ENCODE data around the gene DCANP1.
A peak's percentile ranks its signal among the peaks of the same experiment; 100 is the strongest.

DCANP1 gene

GRCh38 chr5:135457424-135458071 lies 10.4 kb upstream of the DCANP1 start:
- peak; percentile 45 for DNase-seq (ENCODE audit: low spot score)
- no CpG with 5 or more reads among the region's 9 CpGs for WGBS, 2 donors (ENCODE audit: extremely low coverage in 2 of 2, insufficient read length in 2 of 2, insufficient replicate concordance in 1 of 2)
- Histone ChIP-seq H3K9me3 (replicated peaks in 1 of 2; ENCODE audit: control insufficient read depth in 2 of 2, insufficient read depth in 1 of 2, low read depth in 1 of 2, low read length in 2 of 2) (no peaks in the 10 kb centered on the region), H2BK15ac (ENCODE audit: low read length) (no peak overlapping the region), H4K91ac (ENCODE audit: low read depth, low read length, poor library complexity) (no peak overlapping the region), H3K4me2 (ENCODE audit: insufficient read depth, low read length, poor library complexity, severe bottlenecking) (no peak overlapping the region), H3K4me1 (ENCODE audit: control insufficient read depth in 2 of 2, insufficient read depth in 1 of 2, low read depth in 1 of 2, low read length in 2 of 2) (no peaks in the 10 kb centered on the region), H3K9ac (ENCODE audit: low read depth, low read length, poor library complexity) (no peak overlapping the region), H3K14ac (ENCODE audit: low read length) (no peak overlapping the region), H3K79me1 (ENCODE audit: low read depth, low read length) (no peaks in the 10 kb centered on the region), H4K8ac (ENCODE audit: low read depth, low read length) (no peak overlapping the region), H2BK5ac (ENCODE audit: low read length) (no peak overlapping the region), H3K23ac (ENCODE audit: low read depth, low read length, poor library complexity) (no peak overlapping the region), H2AK5ac (ENCODE audit: low read depth, low read length) (no peak overlapping the region), H3K18ac (ENCODE audit: low read length) (no peak overlapping the region), H2BK12ac (ENCODE audit: low read length) (no peak overlapping the region), H3K27ac (replicated peaks; ENCODE audit: low read length) (no peak overlapping the region), H2BK120ac (ENCODE audit: low read depth, low read length) (no peak overlapping the region), H3K4me3 (ENCODE audit: low read length in 2 of 2) (no peak overlapping the region), H3K36me3 (replicated peaks in 1 of 2; ENCODE audit: control insufficient read depth in 2 of 2, insufficient read depth in 2 of 2, low read length in 2 of 2) (no peaks in the 10 kb centered on the region), H3K4ac (ENCODE audit: low read length) (no peak overlapping the region), H2AFZ (ENCODE audit: low read length) (no peak overlapping the region), H3K27me3 (ENCODE audit: control insufficient read depth in 3 of 3, insufficient read depth in 3 of 3, low read depth in 1 of 3, low read length in 3 of 3) (peaks cover 0 to 28% (median 19%) of the 10 kb centered on the region in 3 experiments)

- Histone ChIP-seq H2BK15ac (ENCODE audit: low read length) (no peak overlapping the region), H3K4me1 (ENCODE audit: control insufficient read depth in 2 of 2, insufficient read depth in 1 of 2, low read depth in 1 of 2, low read length in 2 of 2) (no peaks in the 10 kb centered on the region), H3K23ac (ENCODE audit: low read depth, low read length, poor library complexity) (no peak overlapping the region), H4K8ac (ENCODE audit: low read depth, low read length) (no peak overlapping the region), H3K9ac (ENCODE audit: low read depth, low read length, poor library complexity) (no peak overlapping the region), H2AFZ (ENCODE audit: low read length) (no peak overlapping the region), H2BK5ac (ENCODE audit: low read length) (no peak overlapping the region), H3K14ac (ENCODE audit: low read length) (no peak overlapping the region), H3K27me3 (ENCODE audit: control insufficient read depth in 3 of 3, insufficient read depth in 3 of 3, low read depth in 1 of 3, low read length in 3 of 3) (peaks cover 0 to 27% (median 16%) of the 10 kb centered on the region in 3 experiments), H4K91ac (ENCODE audit: low read depth, low read length, poor library complexity) (no peak overlapping the region), H3K36me3 (replicated peaks in 1 of 2; ENCODE audit: control insufficient read depth in 2 of 2, insufficient read depth in 2 of 2, low read length in 2 of 2) (no peaks in the 10 kb centered on the region), H3K9me3 (replicated peaks in 1 of 2; ENCODE audit: control insufficient read depth in 2 of 2, insufficient read depth in 1 of 2, low read depth in 1 of 2, low read length in 2 of 2) (no peaks in the 10 kb centered on the region), H2BK12ac (ENCODE audit: low read length) (no peak overlapping the region), H3K4me3 (ENCODE audit: low read length in 2 of 2) (no peak overlapping the region), H2BK120ac (ENCODE audit: low read depth, low read length) (no peak overlapping the region), H2AK5ac (ENCODE audit: low read depth, low read length) (no peak overlapping the region), H3K4me2 (ENCODE audit: insufficient read depth, low read length, poor library complexity, severe bottlenecking) (no peak overlapping the region), H3K4ac (ENCODE audit: low read length) (no peak overlapping the region), H3K18ac (ENCODE audit: low read length) (no peak overlapping the region), H3K27ac (replicated peaks; ENCODE audit: low read length) (no peak overlapping the region), H3K79me1 (ENCODE audit: low read depth, low read length) (no peaks in the 10 kb centered on the region)
- DNase-seq (ENCODE audit: low spot score): no peak
- WGBS, 2 donors (ENCODE audit: extremely low coverage in 2 of 2, insufficient read length in 2 of 2, insufficient replicate concordance in 1 of 2): no CpG with 5 or more reads among the region's 12 CpGs
Observed at GRCh38 chr5:135456238-135457099, 9.3 kb upstream of the DCANP1 start.

GRCh38 chr5:135455876-135456237 lies 8.7 kb upstream of the DCANP1 start:
- WGBS, 2 donors (ENCODE audit: extremely low coverage in 2 of 2, insufficient read length in 2 of 2, insufficient replicate concordance in 1 of 2): no CpG with 5 or more reads among the region's 4 CpGs
- no peak overlapping the region for H3K4me3 ChIP-seq (ENCODE audit: low read length in 2 of 2)
- H2BK120ac ChIP-seq (ENCODE audit: low read depth, low read length): no peak overlapping the region
- no peaks in the 10 kb centered on the region for H3K79me1 ChIP-seq (ENCODE audit: low read depth, low read length)
- H3K18ac ChIP-seq (ENCODE audit: low read length): no peak overlapping the region
- H3K27ac ChIP-seq (replicated peaks; ENCODE audit: low read length): no peak overlapping the region
- no peak overlapping the region for H3K14ac ChIP-seq (ENCODE audit: low read length)
- H4K8ac ChIP-seq (ENCODE audit: low read depth, low read length): no peak overlapping the region
- no peaks in the 10 kb centered on the region for H3K4me1 ChIP-seq (ENCODE audit: control insufficient read depth in 2 of 2, insufficient read depth in 1 of 2, low read depth in 1 of 2, low read length in 2 of 2)
- H2BK15ac ChIP-seq (ENCODE audit: low read length): no peak overlapping the region
- H3K4ac ChIP-seq (ENCODE audit: low read length): no peak overlapping the region
- DNase-seq (ENCODE audit: low spot score): no peak
- H3K9me3 ChIP-seq (replicated peaks in 1 of 2; ENCODE audit: control insufficient read depth in 2 of 2, insufficient read depth in 1 of 2, low read depth in 1 of 2, low read length in 2 of 2): no peaks in the 10 kb centered on the region
- H2AK5ac ChIP-seq (ENCODE audit: low read depth, low read length): no peak overlapping the region
- H4K91ac ChIP-seq (ENCODE audit: low read depth, low read length, poor library complexity): no peak overlapping the region
- no peak overlapping the region for H2BK12ac ChIP-seq (ENCODE audit: low read length)
- no peak overlapping the region for H2AFZ ChIP-seq (ENCODE audit: low read length)
- no peak overlapping the region for H3K9ac ChIP-seq (ENCODE audit: low read depth, low read length, poor library complexity)
- H3K4me2 ChIP-seq (ENCODE audit: insufficient read depth, low read length, poor library complexity, severe bottlenecking): no peak overlapping the region
- no peak overlapping the region for H2BK5ac ChIP-seq (ENCODE audit: low read length)
- H3K36me3 ChIP-seq (replicated peaks in 1 of 2; ENCODE audit: control insufficient read depth in 2 of 2, insufficient read depth in 2 of 2, low read length in 2 of 2): no peaks in the 10 kb centered on the region
- H3K23ac ChIP-seq (ENCODE audit: low read depth, low read length, poor library complexity): no peak overlapping the region
- H3K27me3 ChIP-seq (ENCODE audit: control insufficient read depth in 3 of 3, insufficient read depth in 3 of 3, low read depth in 1 of 3, low read length in 3 of 3): peaks cover 0 to 27% (median 13%) of the 10 kb centered on the region in 3 experiments

GRCh38 chr5:135454946-135455345 lies 7.8 kb upstream of the DCANP1 start:
- no peaks in the 10 kb centered on the region for H3K9me3 ChIP-seq (replicated peaks in 1 of 2; ENCODE audit: control insufficient read depth in 2 of 2, insufficient read depth in 1 of 2, low read depth in 1 of 2, low read length in 2 of 2)
- no peaks in the 10 kb centered on the region for H3K4me1 ChIP-seq (ENCODE audit: control insufficient read depth in 2 of 2, insufficient read depth in 1 of 2, low read depth in 1 of 2, low read length in 2 of 2)
- H3K36me3 ChIP-seq (replicated peaks in 1 of 2; ENCODE audit: control insufficient read depth in 2 of 2, insufficient read depth in 2 of 2, low read length in 2 of 2): no peaks in the 10 kb centered on the region
- WGBS, 2 donors (ENCODE audit: extremely low coverage in 2 of 2, insufficient read length in 2 of 2, insufficient replicate concordance in 1 of 2): no CpG with 5 or more reads among the region's 3 CpGs
- no peak overlapping the region for H4K91ac ChIP-seq (ENCODE audit: low read depth, low read length, poor library complexity)
- peaks cover 0 to 20% (median 6%) of the 10 kb centered on the region in 3 experiments for H3K27me3 ChIP-seq (ENCODE audit: control insufficient read depth in 3 of 3, insufficient read depth in 3 of 3, low read depth in 1 of 3, low read length in 3 of 3)
- no peak overlapping the region for H4K8ac ChIP-seq (ENCODE audit: low read depth, low read length)
- H3K9ac ChIP-seq (ENCODE audit: low read depth, low read length, poor library complexity): no peak overlapping the region
- H3K79me1 ChIP-seq (ENCODE audit: low read depth, low read length): no peaks in the 10 kb centered on the region
- no peak overlapping the region for H3K23ac ChIP-seq (ENCODE audit: low read depth, low read length, poor library complexity)
- H2AFZ ChIP-seq (ENCODE audit: low read length): no peak overlapping the region
- H3K27ac ChIP-seq (replicated peaks; ENCODE audit: low read length): no peak overlapping the region
- H3K14ac ChIP-seq (ENCODE audit: low read length): no peak overlapping the region
- no peak overlapping the region for H3K4ac ChIP-seq (ENCODE audit: low read length)
- DNase-seq (ENCODE audit: low spot score): no peak
- H2BK120ac ChIP-seq (ENCODE audit: low read depth, low read length): no peak overlapping the region
- no peak overlapping the region for H3K18ac ChIP-seq (ENCODE audit: low read length)
- H3K4me2 ChIP-seq (ENCODE audit: insufficient read depth, low read length, poor library complexity, severe bottlenecking): no peak overlapping the region
- H2AK5ac ChIP-seq (ENCODE audit: low read depth, low read length): no peak overlapping the region
- no peak overlapping the region for H2BK15ac ChIP-seq (ENCODE audit: low read length)
- H3K4me3 ChIP-seq (ENCODE audit: low read length in 2 of 2): no peak overlapping the region
- no peak overlapping the region for H2BK12ac ChIP-seq (ENCODE audit: low read length)
- no peak overlapping the region for H2BK5ac ChIP-seq (ENCODE audit: low read length)
